Measurements from ENCODE around the gene PTAR1.

GRCh38 chr9:69697475-69697874 is 62.3 kb downstream of the PTAR1 start:
- TF ChIP-seq CTCF (conservative IDR thresholded peaks at IDR 0.05 in 1 of 2, IDR thresholded peaks at IDR 0.05 in 1 of 2; ENCODE audit: extremely low read depth in 1 of 2, insufficient read depth in 1 of 2, low read depth in 1 of 2, low read length in 2 of 2) (no peak), EZH2 (IDR thresholded peaks at IDR 0.05; ENCODE audit: borderline replicate concordance, low read length) (no peak)

All from mammary epithelial cell (primary cell).